Measurements from ENCODE around the gene IRGC. TPM values are rescaled to one million over a fixed set of nuclear protein-coding genes. Genes with fewer than 3 reads are reported as not detected.

IRGC gene
- total and polyA plus RNA-seq, 2 of the 4 experiments (the other 2 are of a cell fraction), result not detected

DNA sequence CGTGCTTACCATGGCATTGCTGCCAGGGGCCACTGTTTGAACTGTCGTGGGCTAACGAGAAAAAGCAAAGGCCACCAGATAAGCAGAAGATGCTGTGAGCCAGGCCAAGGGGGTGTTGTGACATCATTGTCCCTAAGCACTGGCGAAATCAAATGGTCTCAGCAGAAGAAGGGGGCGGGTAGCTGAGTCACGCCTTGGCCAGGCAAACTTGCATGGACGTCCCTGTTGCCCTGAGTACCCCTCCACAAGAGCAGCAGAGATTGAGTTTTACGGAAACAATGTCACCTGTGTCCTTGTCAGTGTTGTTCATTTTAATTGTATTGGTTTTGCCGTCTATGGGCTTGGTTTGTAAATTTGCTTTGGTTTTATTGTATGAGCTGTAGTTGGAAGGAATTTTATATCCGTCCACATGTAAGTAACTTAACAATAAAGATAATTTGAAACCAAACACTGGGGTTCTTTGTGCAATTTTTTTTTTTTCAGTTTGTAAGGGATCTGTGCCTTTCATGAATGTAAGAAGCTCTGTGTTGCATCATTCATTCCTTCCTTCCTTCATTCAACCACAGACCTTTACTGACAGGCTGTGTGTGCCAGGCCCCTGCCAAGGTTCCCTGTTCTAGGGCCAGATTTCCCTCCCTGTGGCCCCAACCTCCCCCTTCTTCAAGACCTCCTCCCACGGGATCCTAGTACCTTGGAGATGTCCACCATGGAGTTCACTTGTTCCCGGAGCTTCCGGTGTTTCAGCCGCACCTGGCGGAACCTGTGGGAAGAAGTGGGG is 52.6 kb downstream of the IRGC start:
- Histone ChIP-seq H3K9me1 (ENCODE audit: insufficient read depth, low read length) (peaks cover 25% of the 10 kb centered on the region), H3K4me1 (ENCODE audit: control insufficient read depth, insufficient read depth, low read length) (peaks cover 13% of the 10 kb centered on the region), H2BK5ac (ENCODE audit: low read depth, low read length, poor library complexity, severe bottlenecking) (no peak overlapping the region), H3K4me2 (ENCODE audit: low read depth, low read length) (no peak overlapping the region), H3K36me3 (ENCODE audit: control insufficient read depth, insufficient read depth, low read length) (no peaks in the 10 kb centered on the region), H3K23ac (ENCODE audit: low read depth, low read length) (no peak overlapping the region), H4K8ac (ENCODE audit: low read depth in 2 of 2, low read length in 2 of 2) (no peak overlapping the region), H3K4me3 (ENCODE audit: insufficient read depth, low read depth, low read length) (no peak overlapping the region), H2BK20ac (ENCODE audit: low read depth, low read length) (no peak overlapping the region), H3K56ac (ENCODE audit: extremely low read depth, insufficient read depth, low read length) (no peak overlapping the region), H3K18ac (ENCODE audit: low read depth, low read length) (no peak overlapping the region), H2BK15ac (ENCODE audit: low read depth, low read length) (no peak overlapping the region), H3K27ac (ENCODE audit: insufficient read depth, low read length) (no peak overlapping the region), H4K20me1 (ENCODE audit: insufficient read depth, low read length) (no peaks in the 10 kb centered on the region; the same call in 1 of the 2 replicates), H2AK9ac (replicated peaks; ENCODE audit: low read depth, low read length, poor library complexity) (no peak overlapping the region), H4K5ac (ENCODE audit: low read depth, low read length) (no peak overlapping the region), H2AK5ac (ENCODE audit: low read depth, low read length) (no peak overlapping the region), H3K14ac (replicated peaks; ENCODE audit: low read depth, low read length) (no peak overlapping the region), H3K9ac (ENCODE audit: low read depth, low read length) (no peak overlapping the region), H4K91ac (ENCODE audit: insufficient read depth, low read depth, low read length) (no peak overlapping the region), H2AFZ (replicated peaks; ENCODE audit: low read length, poor library complexity) (no peak overlapping the region), H3K4ac (ENCODE audit: low read depth, low read length) (no peak overlapping the region), H3K79me1 (ENCODE audit: low read depth in 1 of 2, low read length in 2 of 2) (peaks cover 0 to 8% of the 10 kb centered on the region in 2 experiments; a peak in 2 of 4 replicates), H3K9me3 (ENCODE audit: control insufficient read depth, insufficient read depth, low read length) (no peaks in the 10 kb centered on the region), H2BK120ac (ENCODE audit: low read depth, low read length) (no peak overlapping the region), H3K27me3 (ENCODE audit: control insufficient read depth, insufficient read depth, low read length) (peaks cover 6% of the 10 kb centered on the region)
- ATAC-seq (ENCODE audit: low read depth) (no peak), DNase-seq (no peak)
- WGBS, 2 experiments (ENCODE audit: extremely low coverage in 2 of 2, insufficient read length in 1 of 2), result 75% methylated on average over 5 of the region's 15 CpGs; no CpG with 5 or more reads in 1 of the 2 experiments
- intact Hi-C loops (cut with micrococcal nuclease) (no loop called here), in situ Hi-C loops (cut with MboI; ENCODE audit: low sequenced_read_pairs) (no loop called here), dilution Hi-C loops (cut with HindIII; ENCODE audit: low sequenced_read_pairs, unreplicated experiment) (no loop called here)
- BruUV-seq (replicated peaks), result no TSS peak
- TF ChIP-seq BHLHE40 (IDR thresholded peaks at IDR 0.05; ENCODE audit: low read depth, low read length) (no peak), CEBPB (IDR thresholded peaks at IDR 0.05; ENCODE audit: low read depth, low read length) (peak; percentile 39; the same call in 1 of the 2 replicates)
- ChIA-PET POLR2A (ENCODE audit: unreplicated experiment) (no interaction called here), CTCF (no interaction called here)

Data from IMR-90 (cell line).